HS-5 (cell line): Measurements from ENCODE around the gene CARD8.

Experiments used
- DNase-seq: peaks from one replicate; pipeline ENCODE4 v3.0.0-alpha.2; 2012; ENCODE audit warnings: low read depth

CARD8 gene

DNA sequence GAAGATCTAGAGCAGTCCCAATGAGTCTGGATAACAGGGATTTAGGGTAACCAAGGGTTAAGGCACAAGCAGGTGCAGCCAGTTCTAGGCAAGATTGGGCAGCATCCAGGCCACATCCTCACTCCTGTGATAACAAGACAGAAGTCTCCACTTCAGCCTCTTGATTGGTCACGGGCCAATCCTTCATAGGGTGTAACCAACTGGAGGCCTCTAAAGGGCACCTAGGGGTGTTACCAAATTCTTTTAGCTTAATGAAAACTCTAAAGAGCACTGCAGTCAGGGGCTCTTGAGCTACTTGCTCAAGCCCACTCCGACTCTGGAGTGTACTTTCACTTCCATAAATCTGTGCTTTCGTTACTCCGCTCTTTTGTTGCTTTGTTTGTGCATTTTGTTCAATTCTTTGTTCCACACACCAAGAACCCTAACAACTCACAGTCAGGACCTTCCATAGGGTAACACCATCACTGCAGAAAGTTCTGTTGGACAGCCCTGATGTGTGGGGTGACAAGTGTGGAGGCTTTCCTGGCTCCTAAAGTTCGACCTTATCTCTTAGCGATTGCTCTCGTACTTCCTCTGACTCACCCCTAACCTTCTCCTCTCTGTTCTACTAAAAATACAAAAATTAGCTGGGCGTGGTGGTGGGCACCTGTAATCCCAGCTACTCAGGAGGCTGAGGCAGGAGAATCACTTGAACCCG is 49.2 kb downstream of the CARD8 start:
- DNase-seq: no peak

DNA sequence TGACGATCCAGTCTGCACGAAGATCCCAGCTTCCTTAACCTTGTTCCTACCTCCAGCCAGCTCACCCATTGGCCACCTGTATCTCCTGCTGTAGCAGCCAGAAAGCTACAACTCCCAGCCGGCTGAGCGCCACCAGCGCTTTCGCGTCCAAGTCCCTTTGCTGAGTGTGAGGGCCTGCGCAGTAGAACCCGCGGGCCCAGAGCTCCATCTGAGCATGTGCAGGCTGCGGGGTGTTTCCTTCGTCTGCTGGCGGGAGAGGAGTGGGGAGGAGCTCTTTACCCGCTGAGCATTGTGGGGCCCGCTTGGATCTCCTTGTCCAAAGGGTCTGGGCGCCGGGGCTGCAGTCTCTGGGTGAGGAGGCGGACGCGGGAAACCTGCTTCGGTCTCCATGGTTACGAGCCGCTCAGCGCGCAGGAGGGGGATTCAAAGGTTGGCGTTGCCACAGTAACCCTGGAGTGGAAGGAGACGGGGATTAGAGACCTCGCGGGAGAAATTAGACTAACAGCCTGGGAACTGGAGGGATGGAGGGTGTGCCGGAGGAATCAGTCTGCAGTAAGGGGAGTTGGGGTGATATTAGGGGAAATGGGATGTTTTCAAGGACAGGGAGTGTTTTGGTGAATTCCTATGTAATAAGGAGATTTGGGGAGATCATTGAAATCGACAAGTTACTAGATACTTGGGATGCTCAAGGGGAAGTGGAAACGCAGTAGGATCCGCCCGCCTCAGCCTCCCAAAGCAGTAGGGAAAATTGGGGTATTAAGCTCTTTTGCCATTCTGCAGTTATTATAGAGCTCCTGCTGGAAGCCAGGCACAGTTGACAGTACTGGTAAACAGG is 51.7 kb downstream of the CARD8 start:
- DNase-seq: peak; percentile 85

DNA sequence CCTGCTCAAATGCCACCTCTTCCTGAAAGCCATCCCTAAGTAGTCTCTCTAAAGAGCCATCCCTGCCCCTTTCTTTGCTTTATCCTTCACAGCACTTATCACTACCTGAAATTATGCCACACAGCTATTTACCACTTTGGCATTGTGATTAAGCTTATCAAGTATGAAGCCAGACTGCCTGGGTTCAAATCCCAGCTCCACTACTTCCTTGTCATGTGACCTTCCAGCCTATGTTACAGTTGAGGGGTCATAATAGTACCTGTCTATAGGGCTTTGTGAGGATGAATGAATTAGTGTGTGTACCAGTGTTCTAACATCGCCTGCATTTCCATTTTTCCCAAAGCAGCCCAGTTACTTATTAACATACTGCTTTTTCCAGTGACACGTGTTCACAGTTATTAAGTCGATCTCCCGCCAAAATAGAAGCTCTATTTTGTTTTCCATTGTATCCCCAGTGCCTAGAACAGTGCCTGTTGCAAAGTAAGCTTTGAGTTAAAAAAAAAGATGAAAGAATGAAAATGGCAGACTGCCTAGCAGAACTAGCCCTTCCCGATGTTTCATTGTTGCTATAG is 52.4 kb downstream of the CARD8 start:
- no peak for DNase-seq

DNA sequence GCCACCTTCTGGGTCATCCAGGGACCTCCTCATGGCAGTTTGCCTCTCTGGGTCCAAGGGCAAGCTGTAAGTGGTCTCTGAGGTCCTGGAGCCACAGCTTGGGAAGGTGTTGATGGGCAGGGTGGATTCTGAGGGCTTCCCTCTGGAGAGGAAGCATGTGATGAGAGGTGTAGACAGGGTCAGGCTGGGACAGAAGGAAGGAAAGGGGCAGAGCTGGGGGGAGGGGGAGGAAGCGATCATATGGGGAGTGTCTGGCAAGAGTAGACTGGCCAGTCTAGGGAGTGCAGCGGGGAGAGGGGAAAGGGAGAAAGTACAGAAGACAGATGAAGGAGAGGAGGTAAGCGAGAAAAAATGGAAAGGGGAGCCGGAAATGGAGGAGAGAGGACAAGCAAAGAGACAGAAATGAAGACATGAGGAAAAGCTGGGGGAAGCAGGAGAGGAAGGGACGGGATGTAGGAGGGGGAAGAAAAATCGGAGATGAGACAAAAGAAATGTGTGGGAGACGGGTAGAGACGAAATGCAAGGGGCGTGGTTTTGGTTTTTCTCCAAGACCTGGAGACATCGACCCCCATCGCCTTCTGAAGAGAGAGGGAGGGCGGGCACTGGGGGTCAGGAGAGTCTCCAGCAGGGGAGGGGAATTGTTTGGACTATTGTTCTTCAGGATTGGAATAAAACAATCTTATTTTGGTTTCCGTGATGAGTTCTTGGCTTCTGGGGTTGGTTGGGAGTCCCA is 58.6 kb downstream of the CARD8 start:
- DNase-seq: no peak

DNA sequence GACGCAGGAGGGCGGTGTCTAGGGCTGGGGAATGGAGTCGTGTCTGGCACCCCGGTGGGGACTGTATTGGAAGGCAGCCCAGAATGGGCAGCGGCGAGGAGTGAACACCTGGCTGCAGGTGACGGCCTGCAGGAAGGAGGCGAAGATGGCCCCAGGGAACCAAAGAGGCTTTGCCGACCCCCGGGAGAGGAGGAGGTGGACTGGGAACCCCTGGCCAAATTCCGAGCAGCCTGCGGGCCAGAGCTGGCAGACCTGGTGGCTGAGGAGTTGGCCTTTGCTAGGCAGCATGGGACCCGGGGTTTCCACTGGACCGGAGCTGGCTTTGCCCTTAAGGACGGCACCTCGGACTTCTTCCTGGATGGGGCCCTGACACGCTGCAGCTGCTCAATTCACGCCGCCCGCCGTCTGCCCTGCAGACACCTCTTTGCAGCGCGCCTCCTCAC is 59.4 kb downstream of the CARD8 start:
- DNase-seq: no peak

DNA sequence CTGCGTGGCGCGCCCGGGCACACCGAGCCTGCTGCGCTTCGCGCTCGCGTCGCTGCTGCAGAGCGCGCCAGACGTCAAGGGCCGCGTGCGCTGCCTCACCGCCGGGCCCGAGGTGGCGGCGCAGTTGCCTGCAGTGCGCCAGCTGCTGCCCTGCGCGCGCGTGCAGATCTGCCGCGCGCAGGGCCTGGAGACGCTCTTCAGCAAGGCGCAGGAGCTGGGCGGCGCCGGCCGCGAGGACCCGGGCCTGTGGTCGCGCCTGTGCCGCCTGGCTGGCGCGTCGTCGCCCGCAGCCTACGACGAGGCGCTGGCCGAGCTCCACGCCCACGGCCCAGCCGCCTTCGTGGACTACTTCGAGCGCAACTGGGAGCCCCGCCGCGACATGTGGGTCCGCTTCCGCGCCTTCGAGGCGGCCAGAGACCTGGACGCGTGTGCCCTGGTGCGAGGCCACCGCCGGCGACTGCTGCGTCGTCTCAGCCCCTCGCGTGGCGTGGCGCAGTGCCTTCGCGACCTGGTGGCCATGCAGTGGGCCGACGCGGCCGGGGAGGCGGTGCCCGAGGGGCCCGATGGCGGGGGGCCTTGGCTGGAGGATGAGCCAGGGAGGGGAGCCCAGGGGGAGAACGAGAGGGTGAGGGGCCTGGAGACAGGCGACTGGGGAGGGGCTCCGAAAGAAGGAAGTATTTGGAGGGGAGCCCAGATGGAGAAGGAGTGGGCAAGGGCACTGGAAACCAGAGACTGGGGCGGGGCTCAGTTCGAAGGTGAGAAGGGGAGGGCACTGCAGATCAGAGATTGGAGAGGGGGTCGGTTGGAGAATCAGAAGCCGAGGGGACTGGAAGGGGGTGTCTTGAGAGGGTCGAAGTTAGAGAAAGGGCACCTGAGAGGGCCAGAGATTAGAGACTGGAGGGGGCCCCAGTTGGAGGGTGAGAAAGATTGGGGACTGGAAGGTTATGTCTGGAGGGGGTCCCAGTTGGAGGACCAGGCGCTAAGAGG is 60.6 kb downstream of the CARD8 start:
- no peak for DNase-seq

DNA sequence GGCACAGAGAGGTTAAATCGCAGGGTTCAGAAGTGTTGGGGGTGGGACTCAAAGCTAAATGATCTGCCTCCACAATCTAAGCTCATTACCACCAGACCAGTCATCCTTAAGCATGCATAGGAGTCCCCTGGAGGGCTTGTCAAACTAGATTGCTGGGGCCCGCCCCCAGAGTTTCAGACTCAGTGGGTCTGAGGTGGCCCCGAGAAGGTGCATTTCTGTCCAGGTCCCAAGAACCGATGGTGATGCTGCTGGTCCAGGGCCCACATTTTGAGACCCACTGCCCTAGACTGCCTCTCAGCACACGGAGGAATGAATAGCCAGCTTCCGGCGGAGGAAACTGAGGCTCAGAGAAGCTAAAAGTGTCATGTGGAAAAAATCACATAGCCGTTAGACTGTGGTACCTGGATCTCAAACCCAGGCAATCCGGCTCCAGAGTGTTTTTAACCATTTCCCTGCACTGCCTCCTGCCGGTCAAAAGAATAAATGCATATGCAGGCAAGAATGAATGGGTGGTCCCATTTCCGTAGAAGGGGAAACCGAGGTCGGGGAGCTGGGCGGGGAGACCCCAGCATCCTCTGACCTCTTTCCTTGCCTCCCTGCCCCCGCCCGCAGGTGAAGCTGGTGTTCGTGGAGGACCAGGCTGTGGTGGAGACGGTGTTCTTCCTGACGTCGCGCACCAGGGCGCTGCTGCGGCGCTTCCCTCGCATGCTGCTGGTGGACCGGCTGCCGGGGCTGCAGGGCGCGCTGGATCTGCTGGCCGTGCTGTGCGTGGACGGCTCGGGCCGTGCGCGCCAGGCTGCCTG is 61.5 kb downstream of the CARD8 start:
- no peak for DNase-seq

DNA sequence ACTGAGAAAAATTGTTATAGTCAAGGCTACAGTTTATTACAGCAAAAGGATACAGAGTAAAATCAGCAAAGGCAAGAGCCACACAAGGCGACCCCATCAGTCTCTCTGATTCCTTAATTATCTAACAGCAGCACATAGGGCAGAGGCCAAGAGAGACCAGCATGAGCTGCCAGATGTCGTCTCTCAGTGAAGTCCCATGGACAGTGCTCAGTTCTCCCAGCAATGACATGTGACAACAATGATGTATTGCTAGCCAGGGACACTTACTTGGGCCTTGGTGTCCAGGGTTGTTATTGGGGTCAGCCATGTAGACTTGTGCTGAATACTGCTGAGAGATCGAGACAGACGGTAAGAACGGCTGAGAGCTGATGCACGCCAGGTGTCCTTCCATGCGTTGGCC is 63.0 kb downstream of the CARD8 start:
- no peak for DNase-seq

DNA sequence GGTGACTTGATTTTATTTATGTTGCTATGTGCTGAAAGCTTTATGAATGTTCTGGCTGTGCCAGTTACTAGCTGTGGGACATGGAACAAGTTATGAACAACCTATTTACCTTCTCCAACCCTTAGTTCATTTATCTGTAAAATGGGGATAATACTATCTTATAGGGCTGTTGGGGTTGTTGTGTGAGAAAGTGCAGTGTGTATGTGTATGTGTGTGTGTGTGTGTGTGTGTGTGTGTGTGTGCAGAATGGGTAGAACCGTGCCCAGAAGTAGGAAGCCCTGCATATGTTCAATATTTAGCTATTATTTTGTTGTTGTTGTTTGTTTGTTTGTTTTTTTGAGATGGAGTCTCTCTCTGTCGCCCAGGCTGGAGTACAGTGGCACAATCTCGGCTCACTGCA is 64.8 kb downstream of the CARD8 start:
- DNase-seq: no peak

DNA sequence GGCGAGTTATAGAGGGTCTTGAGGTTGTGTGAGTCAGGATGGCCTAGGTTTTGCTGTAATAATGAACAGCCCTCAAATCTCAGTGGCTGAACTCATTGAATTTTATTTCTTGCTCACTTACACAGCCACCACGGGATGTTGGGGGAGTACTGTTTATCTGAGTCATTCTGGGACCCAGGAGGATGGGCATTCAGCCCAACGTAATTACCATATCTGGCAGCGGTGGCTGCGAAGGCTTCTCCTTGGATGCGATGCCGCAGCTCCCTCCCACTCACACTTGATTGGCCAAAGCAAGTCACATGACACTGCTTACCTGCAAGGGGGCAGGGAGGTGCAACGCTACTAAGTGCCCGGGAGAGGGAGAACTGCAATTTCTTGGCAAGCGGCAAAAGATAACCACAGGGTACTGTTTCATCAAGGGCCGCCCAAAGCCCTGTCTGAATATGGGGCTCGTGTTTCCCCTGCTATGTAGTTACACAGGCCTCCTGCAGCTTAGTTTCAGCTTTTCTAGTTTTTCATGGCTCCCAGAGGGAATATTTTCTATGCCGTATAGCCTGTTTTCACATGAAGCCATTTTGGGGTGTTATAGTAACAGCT is 65.3 kb downstream of the CARD8 start:
- no peak for DNase-seq

DNA sequence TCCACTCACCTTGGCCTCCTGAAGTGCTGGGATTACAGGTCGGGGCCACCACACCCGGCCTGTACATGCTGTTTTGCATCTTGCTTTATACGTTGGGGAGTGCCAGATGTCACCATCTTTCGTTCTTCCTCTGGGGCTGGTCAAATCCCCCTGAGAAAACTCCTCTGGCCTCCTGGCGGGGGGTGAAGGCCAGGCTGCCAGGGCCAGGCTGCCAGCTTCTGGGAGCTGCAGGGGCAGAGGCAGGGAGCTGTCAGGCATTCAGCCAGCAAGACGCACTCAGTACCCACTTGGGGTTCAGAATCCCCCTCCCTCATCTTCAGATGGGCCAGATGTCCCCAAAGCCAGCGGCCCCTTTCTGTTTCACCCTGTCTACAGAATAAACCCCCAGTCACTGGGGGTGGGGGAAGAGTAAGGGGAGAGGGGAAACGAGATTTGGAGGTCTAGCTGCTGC is 69.1 kb downstream of the CARD8 start:
- no peak for DNase-seq

DNA sequence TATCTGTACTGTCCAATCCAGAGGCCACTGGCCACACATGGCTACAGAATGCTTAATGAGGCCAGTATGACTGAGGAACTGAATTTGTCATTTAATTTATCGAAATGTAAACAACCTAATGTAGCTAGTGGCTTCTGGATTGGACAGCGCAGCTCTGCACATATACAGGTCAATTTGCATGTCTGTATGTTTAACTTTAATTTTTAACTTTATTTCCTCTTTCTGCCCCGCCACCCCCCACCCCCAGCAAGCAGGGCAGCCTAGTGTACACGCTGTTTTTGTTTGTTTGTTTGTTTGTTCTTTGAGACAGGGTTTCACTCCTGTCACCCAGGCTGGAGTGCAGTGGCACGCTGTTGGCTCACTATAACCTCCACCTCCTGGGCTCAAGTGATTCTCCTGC is 69.7 kb downstream of the CARD8 start:
- no peak for DNase-seq

DNA sequence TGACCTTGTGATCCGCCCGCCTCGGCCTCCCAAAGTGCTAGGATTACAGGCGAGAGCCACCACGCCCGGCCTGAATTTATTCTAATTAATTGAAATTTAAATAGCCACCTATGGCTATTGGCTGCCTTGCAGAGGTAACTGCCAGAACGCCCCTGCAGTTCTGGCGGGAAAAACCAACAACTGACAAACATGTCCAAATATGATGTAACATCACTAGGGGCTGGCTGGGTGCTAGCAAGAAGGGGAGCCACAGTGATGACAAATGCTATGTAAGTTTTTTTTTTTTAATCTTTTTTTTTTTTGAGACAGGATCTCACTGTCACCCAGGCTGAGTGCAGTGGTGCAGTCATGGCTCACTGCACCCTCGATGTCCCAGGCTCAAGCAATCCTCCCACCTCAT is 72.4 kb downstream of the CARD8 start:
- no peak for DNase-seq

DNA sequence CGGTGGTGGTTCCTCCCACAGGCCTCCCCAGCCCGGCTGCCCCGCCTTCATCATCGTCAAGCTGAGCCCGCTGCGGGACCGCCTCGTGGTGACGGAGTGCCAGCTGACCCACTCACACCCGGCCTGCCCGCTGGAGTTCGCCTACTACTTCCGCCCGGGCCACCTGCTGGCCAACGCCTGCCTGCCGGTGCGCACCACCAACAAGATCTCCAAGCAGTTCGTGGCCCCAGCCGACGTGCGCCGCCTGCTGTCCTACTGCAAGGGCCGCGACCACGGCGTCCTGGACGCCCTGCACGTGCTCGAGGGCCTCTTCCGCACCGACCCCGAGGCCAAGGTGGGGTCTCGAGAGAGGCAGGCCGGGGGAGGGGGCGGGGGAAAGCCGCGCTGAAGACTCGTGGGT is 73.3 kb downstream of the CARD8 start:
- DNase-seq: no peak

DNA sequence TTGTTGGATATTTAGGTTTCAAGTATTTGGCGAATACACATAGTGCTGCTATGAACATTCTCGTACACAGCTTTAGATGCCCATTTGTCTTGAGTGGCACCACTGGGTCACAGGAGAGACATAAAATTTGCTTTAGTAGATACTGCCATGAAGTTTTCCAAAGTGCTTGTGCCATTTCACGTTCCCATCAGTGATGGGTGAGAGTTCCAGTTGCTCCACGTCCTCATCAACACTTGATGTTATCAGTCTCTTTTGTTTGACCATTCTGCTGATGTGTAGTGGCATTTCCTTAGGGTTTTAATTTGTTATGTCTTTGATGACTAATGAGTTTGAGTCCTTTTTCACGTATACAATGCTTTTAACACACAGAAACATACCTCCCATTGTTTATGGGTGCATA is 74.2 kb downstream of the CARD8 start:
- DNase-seq: no peak

DNA sequence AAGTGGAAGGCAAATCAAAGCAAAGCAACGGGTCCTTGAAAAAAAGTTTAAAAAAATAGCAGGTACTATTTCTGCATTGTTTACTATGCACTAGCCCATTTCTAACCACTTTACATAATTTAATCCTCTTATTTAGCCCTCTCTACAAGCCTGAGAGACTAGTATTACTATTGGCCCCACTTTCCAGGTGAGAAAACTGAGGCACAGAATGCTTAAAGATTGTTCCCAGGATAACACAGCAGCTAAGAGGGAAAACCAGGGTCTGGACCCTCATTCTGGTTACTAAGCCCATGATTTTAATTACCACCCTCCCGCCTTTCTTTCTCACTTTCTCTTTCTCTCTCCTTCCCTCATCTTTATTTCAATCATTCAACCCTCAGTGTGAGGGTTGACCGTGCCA is 79.5 kb downstream of the CARD8 start:
- DNase-seq: no peak

DNA sequence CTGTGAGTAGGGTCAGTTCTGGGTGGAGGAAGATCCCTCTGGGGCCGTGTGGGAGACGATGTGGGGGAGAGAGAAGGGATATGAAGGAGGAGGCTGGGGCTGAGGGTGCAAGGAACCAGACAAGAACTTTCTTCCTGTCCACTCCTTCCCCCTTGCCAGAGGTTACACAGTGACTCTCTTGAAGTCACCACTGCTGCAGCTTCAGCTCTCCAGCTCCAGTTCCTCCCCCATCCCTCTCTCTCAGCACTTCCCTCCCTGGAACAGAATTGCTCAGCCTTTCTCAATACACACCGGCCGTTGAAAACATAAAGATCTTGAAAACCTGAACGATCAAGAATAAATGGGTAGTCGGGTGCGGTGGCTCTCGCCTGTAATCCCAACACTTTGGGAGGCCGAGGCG is 80.1 kb downstream of the CARD8 start:
- DNase-seq: no peak

DNA sequence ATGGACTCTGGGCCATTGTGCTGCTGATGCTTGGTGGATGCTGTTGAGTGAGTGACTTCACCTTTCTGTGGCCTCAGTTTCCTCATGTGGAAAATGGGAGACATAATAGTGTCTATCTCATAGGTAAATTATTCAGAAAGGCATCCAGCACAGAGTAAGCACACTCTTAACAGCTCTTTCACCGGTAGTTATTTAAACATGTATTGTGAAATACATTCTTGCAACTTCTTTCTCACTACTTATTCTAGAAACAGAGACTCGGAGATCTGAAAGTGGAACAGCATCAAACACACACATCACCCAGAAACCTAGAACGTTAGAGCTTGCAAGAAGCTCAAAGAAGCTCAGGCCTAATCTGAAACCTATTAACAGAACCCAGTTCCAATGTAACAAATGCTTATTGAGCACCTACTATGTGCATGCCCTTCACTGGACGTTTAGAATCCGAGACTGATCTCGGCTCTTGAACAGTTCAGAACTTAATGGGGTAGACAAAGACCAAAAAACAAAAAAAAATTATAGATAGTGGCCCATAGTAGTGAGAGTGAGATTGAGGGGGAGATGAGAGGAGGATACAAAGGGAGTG is 81.2 kb downstream of the CARD8 start:
- no peak for DNase-seq

DNA sequence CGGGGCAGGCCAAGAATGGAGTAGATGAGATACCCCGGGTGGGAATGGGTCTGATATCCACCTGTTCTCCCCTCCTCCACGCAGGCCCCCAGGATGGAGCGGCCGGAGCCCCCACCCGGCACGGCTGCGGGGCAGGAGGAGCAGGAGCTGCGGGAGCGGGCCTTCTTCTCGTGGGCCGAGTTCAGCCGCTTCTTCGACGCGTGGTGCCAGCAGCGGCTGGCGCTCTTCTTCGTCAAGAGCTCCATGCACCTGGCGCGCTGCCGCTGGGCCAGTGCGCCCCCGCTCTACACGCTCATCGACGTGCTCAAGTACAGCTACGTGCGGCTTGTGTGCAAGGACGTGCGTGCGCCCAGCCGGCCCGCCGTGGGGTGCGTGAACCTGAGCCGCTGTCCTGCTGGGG is 84.0 kb downstream of the CARD8 start:
- no peak for DNase-seq
